RCC 7860 (cell line): ENCODE data around the gene MARF1.

ENCODE experiments used
- DNase-seq: peaks from one replicate; pipeline ENCODE4 v3.0.0-alpha.2; 2015; ENCODE audit warnings: low spot score
- FAIRE-seq: peaks from 2 replicates; lab custom pipeline; 2012; peaks lifted over from hg19 to GRCh38; lab: Jason Lieb, UNC

The MARF1 gene

GRCh38 chr16:15601212-15601879 is 41.6 kb downstream of the MARF1 start:
- FAIRE-seq (no peak), DNase-seq (no peak)

GRCh38 chr16:15599303-15600070 is 43.5 kb downstream of the MARF1 start:
- DNase-seq (no peak), FAIRE-seq (no peak)

- FAIRE-seq = no peak
- DNase-seq = no peak
Observed at GRCh38 chr16:15598648-15599190, 44.2 kb downstream of the MARF1 start.

GRCh38 chr16:15597822-15598647 is 44.9 kb downstream of the MARF1 start:
- DNase-seq (no peak), FAIRE-seq (no peak)

GRCh38 chr16:15597135-15597534 is 45.8 kb downstream of the MARF1 start:
- no peak for FAIRE-seq
- DNase-seq = no peak

GRCh38 chr16:15594711-15595320 is 48.1 kb downstream of the MARF1 start:
- FAIRE-seq = no peak
- DNase-seq = no peak

GRCh38 chr16:15593235-15593634 is 49.7 kb downstream of the MARF1 start:
- DNase-seq (no peak), FAIRE-seq (no peak)

- no peak for FAIRE-seq
- DNase-seq = no peak
Observed at GRCh38 chr16:15592324-15592723, 50.6 kb downstream of the MARF1 start.

- DNase-seq (no peak), FAIRE-seq (no peak)
Observed at GRCh38 chr16:15587152-15587825, 55.7 kb downstream of the MARF1 start.

- no peak for FAIRE-seq
- DNase-seq = no peak
Observed at GRCh38 chr16:15586716-15587115, 56.2 kb downstream of the MARF1 start.

- FAIRE-seq (no peak), DNase-seq (no peak)
Observed at GRCh38 chr16:15585956-15586355, 57.0 kb downstream of the MARF1 start.

- DNase-seq = no peak
- no peak for FAIRE-seq
Observed at GRCh38 chr16:15583526-15583925, 59.4 kb downstream of the MARF1 start.

- no peak for FAIRE-seq
Observed at GRCh38 chr16:15581127-15581815, 61.7 kb downstream of the MARF1 start.

GRCh38 chr16:15578824-15579223 is 64.1 kb downstream of the MARF1 start:
- FAIRE-seq (no peak), DNase-seq (no peak)

More at GRCh38 chr16:15581127-15581815, 61.7 kb downstream of the MARF1 start:
- no peak for DNase-seq

- DNase-seq = no peak
- FAIRE-seq = no peak
Observed at GRCh38 chr16:15576960-15577958, 65.7 kb downstream of the MARF1 start.

GRCh38 chr16:15575293-15576049 is 67.5 kb downstream of the MARF1 start:
- DNase-seq = no peak
- FAIRE-seq = no peak

- FAIRE-seq (no peak), DNase-seq (no peak)
Observed at GRCh38 chr16:15574614-15574948, 68.4 kb downstream of the MARF1 start.
